Endothelial cell of umbilical vein (primary cell): ENCODE data around the gene SCYL1. TPM values are rescaled to one million over a fixed set of nuclear protein-coding genes. Genes with fewer than 3 reads are reported as not detected.

Source experiments
- BruUV-seq: library from RNA; stranded (reverse); fragments of 400-500 nt; replicated peaks from 2 replicates; lab custom pipeline; 2021; lab: Mats Ljungman, UMichigan
- CTCF ChIA-PET: fragments of 300-600, 350-600 bp; sonication (Branson Sonifier 250); formaldehyde crosslinking; loops from one replicate; lab custom pipeline; 2021; ENCODE audit warnings: antibody characterized with exemption, inconsistent platforms; lab: Charles Lee
- POLR2A ChIA-PET: fragments of 300-600, 350-600 bp; sonication (Branson Sonifier 250); formaldehyde crosslinking; loops from one replicate; lab custom pipeline; 2021; ENCODE audit warnings: antibody characterized with exemption, inconsistent platforms; lab: Charles Lee
- DNase-seq: peaks from one replicate; pipeline ENCODE4 v3.0.0-alpha.2; 2011; ENCODE audit warnings: low read depth, low spot score
- FAIRE-seq: peaks from 2 replicates; lab custom pipeline; 2011; peaks lifted over from hg19 to GRCh38; lab: Jason Lieb, UNC
- H2AFZ ChIP-seq: 2 replicates; pipeline ENCODE4 v1.6.0; 2012; ENCODE audit warnings: low read depth, low read length, control low read depth, inconsistent platforms
- H3K27ac ChIP-seq: 2 replicates; pipeline ENCODE4 v1.5.1; 2011; ENCODE audit warnings: low read depth, mild to moderate bottlenecking, control low read depth, low read length, moderate library complexity; ENCODE audit not compliant: insufficient read depth
- H3K27me3 ChIP-seq, 2 experiments: 2 replicates each; pipeline versions ENCODE4 v1.6.0 to v1.6.1; 2011; ENCODE audit warnings: low read length in 2 of 2, mixed read lengths in 1 of 2; ENCODE audit not compliant: control insufficient read depth in 2 of 2, insufficient read depth in 2 of 2
- H3K36me3 ChIP-seq, 2 experiments: 2 replicates in 1 of 2; 3 replicates in 1 of 2; pipeline ENCODE4 v1.5.1; 2011; ENCODE audit warnings: low read length in 2 of 2, mild to moderate bottlenecking in 1 of 2, moderate library complexity in 1 of 2; ENCODE audit not compliant: control insufficient read depth in 2 of 2, insufficient read depth in 2 of 2; ENCODE audit errors: extremely low read depth in 1 of 2
- H3K4me1 ChIP-seq: 3 replicates; pipeline ENCODE4 v1.5.1; 2011; ENCODE audit warnings: mild to moderate bottlenecking, low read length; ENCODE audit not compliant: control insufficient read depth, insufficient read depth; ENCODE audit errors: extremely low read depth
- H3K4me2 ChIP-seq: 2 replicates; pipeline ENCODE4 v1.6.1; 2011; ENCODE audit warnings: low read length, control low read depth, mixed read lengths; ENCODE audit not compliant: insufficient read depth
- H3K4me3 ChIP-seq, 3 experiments: fragments of 200-600 bp in 1 of 3; sonication (generic), shearing (Covaris generic) in 1 of 3; replicated peaks in 1 of 3; 2 replicates each; pipeline ENCODE4 v1.5.1; 2011 to 2016; ENCODE audit warnings: control low read depth in 3 of 3, low read length in 3 of 3, mild to moderate bottlenecking in 2 of 3, inconsistent platforms in 1 of 3, low read depth in 1 of 3, moderate library complexity in 1 of 3; ENCODE audit not compliant: insufficient read depth in 1 of 3
- H3K79me2 ChIP-seq: 2 replicates; pipeline ENCODE4 v1.6.0; 2012; ENCODE audit warnings: low read length, inconsistent platforms; ENCODE audit not compliant: control insufficient read depth, insufficient read depth
- H3K9ac ChIP-seq: replicated peaks from 2 replicates; pipeline ENCODE3; 2011; ENCODE audit warnings: low read length, control low read depth; ENCODE audit not compliant: insufficient read depth; ENCODE audit errors: extremely low read depth
- H3K9me1 ChIP-seq: replicated peaks from 3 replicates; pipeline ENCODE4 v1.6.0; 2011; ENCODE audit warnings: mild to moderate bottlenecking, low read length; ENCODE audit not compliant: control insufficient read depth, insufficient read depth; ENCODE audit errors: extremely low read depth
- H3K9me3 ChIP-seq: replicated peaks from 2 replicates; pipeline ENCODE4 v1.5.1; 2012; ENCODE audit warnings: low read length, inconsistent platforms; ENCODE audit not compliant: control insufficient read depth, insufficient read depth
- H4K20me1 ChIP-seq: replicated peaks from 2 replicates; pipeline ENCODE3; 2011; ENCODE audit warnings: mild to moderate bottlenecking, low read length; ENCODE audit not compliant: control insufficient read depth, insufficient read depth; ENCODE audit errors: extremely low read depth
- EZH2 ChIP-seq: IDR thresholded peaks from 2 replicates; pipeline ENCODE4 v1.6.1; 2012; ENCODE audit warnings: borderline replicate concordance, low read depth, mild to moderate bottlenecking, moderate library complexity, low read length, inconsistent platforms; ENCODE audit not compliant: severe bottlenecking
- FOS ChIP-seq: IDR thresholded peaks from 2 replicates; pipeline ENCODE4 v1.6.1; 2011; ENCODE audit warnings: mild to moderate bottlenecking, low read length, moderate library complexity, borderline replicate concordance; ENCODE audit not compliant: insufficient read depth
- GATA2 ChIP-seq: IDR thresholded peaks from 2 replicates; pipeline ENCODE4 v1.7.0; 2011; ENCODE audit warnings: low read depth, mild to moderate bottlenecking, moderate library complexity, mixed read lengths, low read length; ENCODE audit not compliant: insufficient read length, insufficient read depth
- JUN ChIP-seq: IDR thresholded peaks from 2 replicates; pipeline ENCODE4 v1.6.1; 2011; ENCODE audit warnings: borderline replicate concordance, low read depth; ENCODE audit not compliant: insufficient read length, insufficient read depth
- MAX ChIP-seq: IDR thresholded peaks from 2 replicates; pipeline ENCODE4 v1.6.1; 2011; ENCODE audit not compliant: insufficient read depth, insufficient read length
- MYC ChIP-seq: IDR thresholded peaks from one replicate; pipeline ENCODE4 v1.6.1; 2011; ENCODE audit warnings: mild to moderate bottlenecking, low read depth, low read length
- POLR2A ChIP-seq: IDR thresholded peaks from 2 replicates; pipeline ENCODE4 v1.6.1; 2012; ENCODE audit warnings: low read depth, mild to moderate bottlenecking, control low read depth, low read length
- POLR2AphosphoS5 ChIP-seq: IDR thresholded peaks from 2 replicates; pipeline ENCODE4 v1.6.1; 2012; ENCODE audit warnings: low read depth, mild to moderate bottlenecking, control low read depth, low read length, moderate library complexity; ENCODE audit not compliant: insufficient read depth
- dilution Hi-C: fragments of 300-500 bp; cut with MboI; formaldehyde crosslinking; loops from one replicate; pipeline ENCODE4 v1.15.0; 2019; ENCODE audit warnings: low sequenced_read_pairs; ENCODE audit not compliant: extremely low pct_ligation_motif_present
- intact Hi-C: fragments of 100-400 bp; cut with micrococcal nuclease; formaldehyde crosslinking; loops from one replicate; pipeline ENCODE4 v1.10.0; 2022
- polyA plus RNA-seq, 4 experiments: library from polyadenylated mRNA; depleted of rRNA in 3 of 4; stranded (reverse) in 3 of 4; unstranded in 1 of 4; fragments of >200 nt; gene quantifications; 2 replicates each; pipeline versions ENCODE4 v1.2.1 to v1.2.3, GENCODE V29; 2011 to 2012; ENCODE audit warnings: missing spikeins in 1 of 4
- total RNA-seq: library from RNA; stranded (reverse); gene quantifications from 2 replicates; pipeline ENCODE4 v1.2.3, GENCODE V29; 2021
- TF ChIP-seq, protein P1 (sequence below), 2 donors: IDR thresholded peaks; 1 replicate in 1 of 2; 2 replicates in 1 of 2; pipeline ENCODE4 v1.5.1; 2011; ENCODE audit warnings: low read length in 2 of 2, mild to moderate bottlenecking in 2 of 2, moderate library complexity in 2 of 2, control low read depth in 1 of 2, inconsistent platforms in 1 of 2, low read depth in 1 of 2; ENCODE audit not compliant: insufficient read depth in 1 of 2; ENCODE audit errors: extremely low read depth in 1 of 2

Gene SCYL1
- total and polyA plus RNA-seq, 2 donors (not counting 3 experiments of a cell fraction or from before 2014, with no cell fraction given): 88.2 to 126 TPM

DNA sequence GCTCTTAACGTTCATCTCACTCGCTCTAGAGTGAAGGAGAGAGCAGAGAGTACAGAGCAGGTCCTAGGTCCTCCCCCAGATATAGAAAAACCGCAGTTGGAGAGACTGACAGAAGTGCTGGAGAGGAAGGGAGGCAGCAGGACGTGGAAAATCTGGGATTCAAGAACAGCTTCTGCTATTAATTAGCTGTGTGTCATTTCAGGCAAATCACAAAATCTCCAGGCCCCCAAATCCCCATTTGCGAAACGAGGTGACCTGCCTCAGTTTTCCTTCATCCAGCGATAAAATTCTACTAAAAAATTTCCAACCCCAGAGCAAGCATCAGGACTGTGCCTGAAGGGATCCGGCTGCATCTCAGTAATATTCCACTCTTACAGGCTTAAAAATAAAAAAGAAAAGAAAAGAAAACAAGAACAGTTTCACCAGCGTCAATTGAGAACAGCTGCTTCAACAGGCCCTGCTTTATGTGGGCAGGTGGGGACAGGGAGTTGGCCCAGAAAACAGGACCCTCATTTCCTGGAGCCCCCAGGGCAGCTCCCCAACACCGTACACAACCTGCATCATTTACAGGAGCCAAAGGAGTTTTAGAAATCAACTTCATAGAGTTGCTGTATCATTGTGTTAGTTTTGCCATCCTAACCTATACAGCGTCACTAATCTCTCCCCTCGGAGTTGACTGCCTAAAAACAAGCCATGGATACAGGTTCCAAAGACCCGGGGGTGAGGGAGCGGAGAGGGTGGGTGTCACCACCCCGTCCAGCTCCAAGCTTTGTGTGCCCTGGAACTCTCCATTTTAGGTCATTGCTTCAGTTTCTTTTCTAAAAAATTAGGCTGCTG is 28.4 kb upstream of the SCYL1 start:
- intact Hi-C loops: loop anchor here (1.0 to 5.0 kb wide), 4 partner anchors 9 to 39 kb away; no protein-coding TSS in a partner anchor
- Histone ChIP-seq H3K4me3 (peak overlapping the region in 1 of 3 experiments; percentile 18), H3K27ac (peak overlapping the region; percentile 95), H3K9me3 (no peaks in the 10 kb centered on the region), H3K9me1 (no peaks in the 10 kb centered on the region), H3K4me2 (peak overlapping the region; percentile 54), H3K4me1 (peaks cover 54% of the 10 kb centered on the region), H3K36me3 (peaks cover 1 to 2% of the 10 kb centered on the region in 2 experiments), H2AFZ (peak overlapping the region; percentile 43), H3K9ac (peak overlapping the region; percentile 91), H4K20me1 (peaks cover under 1% of the 10 kb centered on the region), H3K79me2 (peaks cover 44% of the 10 kb centered on the region), H3K27me3 (no peaks in the 10 kb centered on the region)
- TSS peak; percentile 72 for BruUV-seq
- POLR2A ChIA-PET: interaction anchor here (0.8 to 13.9 kb wide), 12 partner anchors 7 to 108 kb away, joined by 3 to 283 read pairs (median 58); partner anchors contain the start of gene NEAT1
- CTCF ChIA-PET: interaction anchor here (1.0 to 13.9 kb wide), 8 partner anchors 9 to 167 kb away, joined by 3 to 247 read pairs (median 5); partner anchors contain the start of gene SLC25A45
- TF ChIP-seq EZH2 (no peak), POLR2A (no peak), FOS (no peak), GATA2 (no peak), JUN (no peak), POLR2AphosphoS5 (no peak), MYC (no peak), MAX (no peak)
- TF ChIP-seq, protein P1, sequence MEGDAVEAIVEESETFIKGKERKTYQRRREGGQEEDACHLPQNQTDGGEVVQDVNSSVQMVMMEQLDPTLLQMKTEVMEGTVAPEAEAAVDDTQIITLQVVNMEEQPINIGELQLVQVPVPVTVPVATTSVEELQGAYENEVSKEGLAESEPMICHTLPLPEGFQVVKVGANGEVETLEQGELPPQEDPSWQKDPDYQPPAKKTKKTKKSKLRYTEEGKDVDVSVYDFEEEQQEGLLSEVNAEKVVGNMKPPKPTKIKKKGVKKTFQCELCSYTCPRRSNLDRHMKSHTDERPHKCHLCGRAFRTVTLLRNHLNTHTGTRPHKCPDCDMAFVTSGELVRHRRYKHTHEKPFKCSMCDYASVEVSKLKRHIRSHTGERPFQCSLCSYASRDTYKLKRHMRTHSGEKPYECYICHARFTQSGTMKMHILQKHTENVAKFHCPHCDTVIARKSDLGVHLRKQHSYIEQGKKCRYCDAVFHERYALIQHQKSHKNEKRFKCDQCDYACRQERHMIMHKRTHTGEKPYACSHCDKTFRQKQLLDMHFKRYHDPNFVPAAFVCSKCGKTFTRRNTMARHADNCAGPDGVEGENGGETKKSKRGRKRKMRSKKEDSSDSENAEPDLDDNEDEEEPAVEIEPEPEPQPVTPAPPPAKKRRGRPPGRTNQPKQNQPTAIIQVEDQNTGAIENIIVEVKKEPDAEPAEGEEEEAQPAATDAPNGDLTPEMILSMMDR (IDR thresholded peaks at IDR 0.05; ENCODE audit: extremely low read depth in 1 of 2, insufficient read depth in 1 of 2, low read depth in 1 of 2, low read length in 2 of 2): no peak
- dilution Hi-C loops: no loop called here
- peak; percentile 56 for DNase-seq
- no peak for FAIRE-seq
